Activated CD4-positive, alpha-beta T cell treated with anti-CD3 and anti-CD28 coated beads, Interleukin-2, amount 50 U/mL, for 1 hour (primary cell): Measurements from ENCODE around the gene RPL7A.

Experiments used
- DNase-seq: peaks from one replicate; pipeline ENCODE4 v3.0.0-alpha.2; 2020

RPL7A gene

DNA sequence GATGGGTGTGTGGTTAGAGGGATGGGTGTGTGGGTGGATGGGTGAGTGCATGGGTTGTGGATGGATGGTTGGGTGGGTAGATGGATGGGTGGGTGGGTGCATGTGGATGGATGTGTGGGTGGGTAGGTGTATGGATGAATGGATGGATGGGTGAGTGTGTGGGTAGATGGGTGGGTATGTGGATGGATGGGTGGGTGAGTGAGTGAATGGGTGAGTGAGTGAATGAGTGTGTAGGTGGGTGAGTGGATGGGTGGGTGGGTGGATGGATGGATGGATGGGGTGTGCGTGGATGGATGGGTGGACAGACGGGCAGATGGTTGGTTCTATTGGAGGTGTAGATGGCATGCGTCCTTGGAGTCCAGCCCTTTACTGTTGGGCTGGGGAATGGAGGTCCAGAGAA is 45.4 kb downstream of the RPL7A start:
- no peak for DNase-seq

DNA sequence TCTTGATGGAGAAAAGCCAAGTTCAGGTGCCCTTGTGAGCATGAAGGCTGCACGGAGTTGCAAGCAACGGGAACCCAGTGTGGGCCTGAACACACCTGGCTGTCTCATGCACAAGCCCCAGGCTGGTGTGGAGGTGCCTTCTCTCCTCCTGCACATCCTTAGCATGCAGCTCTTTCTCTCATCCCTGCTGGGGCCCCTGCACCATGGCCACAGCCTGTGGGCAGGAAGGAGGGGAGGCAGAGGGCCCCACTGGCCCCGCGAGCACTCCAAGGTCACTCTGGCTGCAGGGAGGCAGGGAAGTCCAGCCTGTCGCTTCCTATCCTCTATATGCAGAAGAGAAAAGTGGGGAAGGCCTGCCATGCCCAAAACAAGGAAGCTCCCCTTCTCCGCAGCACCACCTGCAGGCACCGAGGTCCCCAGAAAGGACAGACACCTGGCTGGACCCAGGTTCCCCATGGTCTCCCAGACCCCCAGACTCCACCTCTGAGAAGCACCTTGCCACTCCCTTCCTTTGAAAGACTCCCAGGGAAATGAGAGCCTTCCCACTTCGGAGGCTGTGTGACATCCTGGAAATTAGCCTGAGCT is 46.8 kb downstream of the RPL7A start:
- no peak for DNase-seq

DNA sequence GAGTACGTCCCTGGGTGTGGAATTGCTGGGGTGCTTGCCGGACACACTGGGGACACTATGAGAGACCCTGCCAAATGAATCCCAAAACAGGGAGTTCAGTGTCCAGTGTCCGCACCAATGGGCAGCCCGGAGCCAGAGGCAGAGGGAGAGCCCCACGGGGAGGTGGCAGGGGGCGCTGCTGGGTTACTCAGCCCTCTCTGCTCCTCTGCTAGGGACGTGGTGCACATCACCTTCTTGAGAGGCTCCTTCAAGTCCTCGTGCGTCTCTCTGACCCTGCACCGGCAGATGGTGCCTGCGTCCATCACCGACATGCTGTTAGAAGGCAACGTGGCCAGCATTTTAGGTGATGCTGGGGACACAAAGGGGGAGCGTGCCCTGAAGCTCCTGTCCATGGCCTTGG is 48.9 kb downstream of the RPL7A start:
- DNase-seq: no peak

GRCh38 chr9:133397370-133397769 is 49.4 kb downstream of the RPL7A start:
- no peak for DNase-seq

DNA sequence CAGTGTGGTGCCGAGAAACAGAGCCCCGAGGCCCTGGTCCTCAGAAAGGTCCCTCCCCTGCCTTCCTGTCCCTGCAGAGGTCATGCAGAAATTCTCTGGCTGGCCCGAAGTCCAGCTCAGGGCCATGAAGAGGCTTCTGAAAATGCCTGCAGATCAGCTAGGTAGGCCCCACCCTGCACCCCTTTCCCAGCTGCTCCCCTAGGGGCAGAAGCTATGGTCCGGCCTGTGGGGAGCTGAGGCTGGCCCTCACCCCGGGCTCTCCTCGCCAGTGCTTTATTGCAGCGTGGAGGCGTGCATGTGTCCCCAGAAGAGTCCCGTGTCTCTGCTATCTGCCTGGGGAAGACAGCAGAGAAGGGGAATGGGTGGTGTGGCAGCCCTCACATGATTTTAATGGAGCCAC is 49.9 kb downstream of the RPL7A start:
- no peak for DNase-seq

GRCh38 chr9:133400292-133400691 is 52.3 kb downstream of the RPL7A start:
- no peak for DNase-seq
